HCT116 (cell line): Measurements from ENCODE around the gene PLB1.

Experiments used
- ATF3 ChIP-seq: IDR thresholded peaks from 2 replicates; pipeline ENCODE4 v1.6.1; 2012
- CEBPB ChIP-seq: IDR thresholded peaks from 2 replicates; pipeline ENCODE4 v1.6.1; 2012; ENCODE audit warnings: low read depth
- EZH2 ChIP-seq: fragments of 200-600 bp; sonication (generic); IDR thresholded peaks from 2 replicates; pipeline ENCODE4 v1.6.1; 2017; ENCODE audit warnings: antibody characterized with exemption, mixed run types
- EZH2phosphoT487 ChIP-seq: fragments of 200-600 bp; IDR thresholded peaks from 2 replicates; pipeline ENCODE4 v1.6.1; 2018; ENCODE audit warnings: antibody characterized with exemption, borderline replicate concordance
- JUND ChIP-seq: IDR thresholded peaks from 2 replicates; pipeline ENCODE4 v1.6.1; 2012
- MAX ChIP-seq: IDR thresholded peaks from 2 replicates; pipeline ENCODE4 v1.6.1; 2012
- POLR2A ChIP-seq: IDR thresholded peaks from 2 replicates; pipeline ENCODE4 v1.7.0; 2011; ENCODE audit warnings: borderline replicate concordance; ENCODE audit not compliant: insufficient read depth, insufficient read length; ENCODE audit errors: extremely low read depth
- POLR2AphosphoS5 ChIP-seq: IDR thresholded peaks from 2 replicates; pipeline ENCODE4 v1.6.1; 2011; ENCODE audit warnings: mild to moderate bottlenecking, low read depth, low read length, moderate library complexity
- RAD21 ChIP-seq: IDR thresholded peaks from 2 replicates; pipeline ENCODE4 v1.6.1; 2012; ENCODE audit warnings: low read depth, mild to moderate bottlenecking
- SIN3A ChIP-seq: IDR thresholded peaks from 2 replicates; pipeline ENCODE4 v1.6.1; 2012; ENCODE audit warnings: low read depth
- YY1 ChIP-seq: IDR thresholded peaks from 2 replicates; pipeline ENCODE4 v1.6.1; 2011; ENCODE audit warnings: low read length, low read depth, moderate library complexity, mild to moderate bottlenecking; ENCODE audit not compliant: insufficient replicate concordance; ENCODE audit errors: extremely low read depth
- ZNF274 ChIP-seq: fragments of 200-500 bp; sonication (Bioruptor generic); IDR thresholded peaks from 2 replicates; pipeline ENCODE4 v1.6.1; 2014; ENCODE audit warnings: mild to moderate bottlenecking, low read depth, low read length, inconsistent platforms
- TF ChIP-seq, protein P1 (sequence below), 3 experiments: fragments of 200-600 bp in 1 of 3; sonication (generic) in 1 of 3; IDR thresholded peaks in 2 of 3; conservative IDR thresholded peaks in 1 of 3; 2 replicates each; pipeline ENCODE4 v1.5.1; 2012 to 2017; ENCODE audit warnings: low read depth in 2 of 3, low read length in 2 of 3, antibody characterized with exemption in 1 of 3, borderline replicate concordance in 1 of 3, control low read depth in 1 of 3, mild to moderate bottlenecking in 1 of 3, mixed read lengths in 1 of 3, mixed run types in 1 of 3, moderate library complexity in 1 of 3; ENCODE audit not compliant: insufficient read depth in 1 of 3

GRCh38 chr2:28454016-28454930 lies 41.6 kb upstream of the PLB1 start:
- TF ChIP-seq, protein P1, sequence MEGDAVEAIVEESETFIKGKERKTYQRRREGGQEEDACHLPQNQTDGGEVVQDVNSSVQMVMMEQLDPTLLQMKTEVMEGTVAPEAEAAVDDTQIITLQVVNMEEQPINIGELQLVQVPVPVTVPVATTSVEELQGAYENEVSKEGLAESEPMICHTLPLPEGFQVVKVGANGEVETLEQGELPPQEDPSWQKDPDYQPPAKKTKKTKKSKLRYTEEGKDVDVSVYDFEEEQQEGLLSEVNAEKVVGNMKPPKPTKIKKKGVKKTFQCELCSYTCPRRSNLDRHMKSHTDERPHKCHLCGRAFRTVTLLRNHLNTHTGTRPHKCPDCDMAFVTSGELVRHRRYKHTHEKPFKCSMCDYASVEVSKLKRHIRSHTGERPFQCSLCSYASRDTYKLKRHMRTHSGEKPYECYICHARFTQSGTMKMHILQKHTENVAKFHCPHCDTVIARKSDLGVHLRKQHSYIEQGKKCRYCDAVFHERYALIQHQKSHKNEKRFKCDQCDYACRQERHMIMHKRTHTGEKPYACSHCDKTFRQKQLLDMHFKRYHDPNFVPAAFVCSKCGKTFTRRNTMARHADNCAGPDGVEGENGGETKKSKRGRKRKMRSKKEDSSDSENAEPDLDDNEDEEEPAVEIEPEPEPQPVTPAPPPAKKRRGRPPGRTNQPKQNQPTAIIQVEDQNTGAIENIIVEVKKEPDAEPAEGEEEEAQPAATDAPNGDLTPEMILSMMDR (IDR thresholded peaks at IDR 0.05 in 2 of 3, conservative IDR thresholded peaks at IDR 0.05 in 1 of 3; ENCODE audit: borderline replicate concordance in 1 of 3, insufficient read depth in 1 of 3, low read depth in 2 of 3, low read length in 2 of 3): no peak
- TF ChIP-seq POLR2AphosphoS5: no peak
- no peak for TF ChIP-seq YY1
- TF ChIP-seq ZNF274: no peak
- no peak for TF ChIP-seq POLR2A
- TF ChIP-seq SIN3A: no peak
- TF ChIP-seq MAX: no peak
- no peak for TF ChIP-seq EZH2phosphoT487
- TF ChIP-seq JUND: no peak
- TF ChIP-seq CEBPB: no peak
- TF ChIP-seq ATF3: no peak
- TF ChIP-seq RAD21: no peak
- TF ChIP-seq EZH2: no peak
